Activated effector memory CD4-positive, alpha-beta T cell treated with anti-CD3 and anti-CD28 coated beads, Interleukin-2, amount 50 U/mL, for 16 hours (primary cell): ENCODE results near the gene ASIC4.

Experiments used
- DNase-seq: peaks from one replicate; pipeline ENCODE4 v3.0.0-alpha.2; 2020

The ASIC4 gene

DNA sequence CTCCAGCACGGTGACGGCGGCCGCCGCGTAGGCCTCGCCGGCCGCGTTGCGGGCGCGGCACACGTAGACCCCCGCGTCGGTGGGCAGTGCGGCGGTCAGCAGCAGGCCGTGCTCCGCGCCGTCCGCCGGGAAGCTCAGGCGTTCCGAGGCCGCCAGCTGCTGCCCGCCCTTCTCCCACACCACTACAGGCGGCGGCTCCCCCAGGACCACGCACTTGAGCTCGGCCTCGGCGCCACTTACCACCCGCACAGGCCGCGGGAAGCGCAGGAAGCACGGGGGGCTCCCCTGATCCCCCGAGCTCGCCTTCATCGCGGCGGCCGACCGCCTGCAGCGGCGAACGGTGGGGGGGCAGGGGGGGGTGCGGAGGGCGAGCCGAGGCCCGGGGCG lies 56.6 kb downstream of the ASIC4 start:
- no peak for DNase-seq

DNA sequence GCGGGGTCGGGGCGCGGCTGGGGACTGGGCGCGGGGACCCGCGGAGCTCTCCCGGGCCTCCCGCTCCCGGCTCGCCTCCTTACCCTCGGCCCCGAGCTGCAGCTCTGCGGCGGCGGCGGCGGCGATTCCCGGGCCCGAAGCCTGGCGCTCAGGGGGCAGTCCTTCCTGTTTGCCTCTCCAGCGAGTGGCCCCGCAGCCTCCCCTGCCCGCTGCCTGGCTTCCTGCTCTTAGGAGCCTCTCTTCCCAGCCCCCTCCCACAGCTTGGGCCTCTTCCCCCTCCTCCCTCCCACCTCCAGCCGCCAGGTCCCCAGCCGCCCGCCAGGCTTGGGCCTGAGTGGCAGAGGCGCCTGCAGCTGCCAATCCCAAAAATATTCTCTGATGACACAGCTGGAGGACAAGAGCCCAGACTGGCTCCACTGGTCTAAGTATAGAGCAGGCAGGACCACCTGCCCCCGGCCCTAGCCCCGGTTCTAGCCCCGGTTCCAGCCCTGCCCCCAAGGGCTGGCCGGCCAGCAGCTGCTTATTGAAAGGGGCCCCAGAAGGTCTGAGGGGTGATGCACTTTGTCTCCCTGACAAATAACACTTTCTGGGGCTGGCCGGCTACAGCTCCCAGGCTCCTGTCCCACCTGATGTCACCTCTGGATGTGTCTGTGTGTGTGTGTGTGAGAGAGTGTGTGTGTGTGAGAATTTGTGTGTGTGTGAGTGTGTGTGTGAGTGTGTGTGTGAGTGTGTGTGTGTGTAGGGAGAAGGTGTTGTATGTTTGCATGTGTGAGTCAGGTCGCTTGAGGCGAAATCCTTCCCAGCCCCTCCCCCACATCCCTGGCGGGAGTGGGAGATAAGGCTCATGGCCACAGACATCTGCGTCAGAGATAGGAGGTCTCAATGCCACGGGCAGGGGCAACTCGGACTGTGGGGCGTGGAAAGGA lies 57.3 kb downstream of the ASIC4 start, which contains the start of gene OBSL1:
Gene OBSL1, minus strand, starts transcription at position 229 of the 926 bp plus-strand sequence. CDS start 307 bp downstream, outside the sequence.
- no peak for DNase-seq

DNA sequence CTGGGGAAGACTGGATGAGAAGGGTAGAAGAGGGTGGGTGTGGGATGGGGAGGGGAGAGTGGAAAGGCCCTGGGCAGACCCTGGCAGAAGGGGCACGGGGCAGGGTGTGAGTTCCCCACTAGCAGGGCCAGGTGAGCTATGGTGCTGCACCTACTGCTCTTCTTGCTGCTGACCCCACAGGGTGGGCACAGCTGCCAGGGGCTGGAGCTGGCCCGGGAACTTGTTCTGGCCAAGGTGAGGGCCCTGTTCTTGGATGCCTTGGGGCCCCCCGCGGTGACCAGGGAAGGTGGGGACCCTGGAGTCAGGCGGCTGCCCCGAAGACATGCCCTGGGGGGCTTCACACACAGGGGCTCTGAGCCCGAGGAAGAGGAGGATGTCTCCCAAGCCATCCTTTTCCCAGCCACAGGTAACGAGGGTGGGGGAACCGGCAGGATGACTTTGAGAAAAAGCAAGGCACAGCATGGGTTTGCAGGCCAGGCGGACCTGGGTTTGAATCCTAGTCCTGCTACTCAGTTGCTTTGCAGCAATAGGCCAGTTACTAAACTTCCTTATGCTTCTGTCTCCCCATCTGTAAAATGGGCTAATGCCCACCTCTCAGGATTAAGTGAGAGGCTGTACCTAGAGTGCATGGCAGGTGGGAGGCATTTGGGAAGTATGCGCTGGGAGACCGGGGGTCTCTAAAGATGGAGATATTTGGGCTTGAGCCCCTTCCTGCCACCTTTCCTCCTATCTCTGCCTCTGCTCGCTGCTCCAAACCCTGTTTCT lies 58.1 kb downstream of the ASIC4 start, which contains the start of gene INHA:
Gene INHA, plus strand, starts transcription at position 74 of the 765 bp plus-strand sequence. Its CDS starts 65 bp downstream, at position 139.
- no peak for DNase-seq

- DNase-seq = no peak
Measured at GRCh38 chr2:219573166-219573565, 58.9 kb downstream of the ASIC4 start.

DNA sequence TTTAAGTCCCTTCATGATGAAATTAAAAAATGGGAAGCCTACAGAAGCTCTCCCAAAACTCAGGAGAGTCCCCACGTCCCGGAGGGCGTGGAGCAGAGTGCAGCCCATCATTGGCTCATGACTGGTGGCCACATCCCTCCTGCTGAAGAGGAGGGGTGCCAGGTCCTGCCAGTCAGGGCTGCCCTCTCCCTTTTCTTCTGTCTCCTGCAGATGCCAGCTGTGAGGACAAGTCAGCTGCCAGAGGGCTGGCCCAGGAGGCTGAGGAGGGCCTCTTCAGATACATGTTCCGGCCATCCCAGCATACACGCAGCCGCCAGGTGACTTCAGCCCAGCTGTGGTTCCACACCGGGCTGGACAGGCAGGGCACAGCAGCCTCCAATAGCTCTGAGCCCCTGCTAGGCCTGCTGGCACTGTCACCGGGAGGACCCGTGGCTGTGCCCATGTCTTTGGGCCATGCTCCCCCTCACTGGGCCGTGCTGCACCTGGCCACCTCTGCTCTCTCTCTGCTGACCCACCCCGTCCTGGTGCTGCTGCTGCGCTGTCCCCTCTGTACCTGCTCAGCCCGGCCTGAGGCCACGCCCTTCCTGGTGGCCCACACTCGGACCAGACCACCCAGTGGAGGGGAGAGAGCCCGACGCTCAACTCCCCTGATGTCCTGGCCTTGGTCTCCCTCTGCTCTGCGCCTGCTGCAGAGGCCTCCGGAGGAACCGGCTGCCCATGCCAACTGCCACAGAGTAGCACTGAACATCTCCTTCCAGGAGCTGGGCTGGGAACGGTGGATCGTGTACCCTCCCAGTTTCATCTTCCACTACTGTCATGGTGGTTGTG lies 60.4 kb downstream of the ASIC4 start:
- no peak for DNase-seq

- no peak for DNase-seq
Measured at GRCh38 chr2:219575566-219576504, 61.6 kb downstream of the ASIC4 start.

DNA sequence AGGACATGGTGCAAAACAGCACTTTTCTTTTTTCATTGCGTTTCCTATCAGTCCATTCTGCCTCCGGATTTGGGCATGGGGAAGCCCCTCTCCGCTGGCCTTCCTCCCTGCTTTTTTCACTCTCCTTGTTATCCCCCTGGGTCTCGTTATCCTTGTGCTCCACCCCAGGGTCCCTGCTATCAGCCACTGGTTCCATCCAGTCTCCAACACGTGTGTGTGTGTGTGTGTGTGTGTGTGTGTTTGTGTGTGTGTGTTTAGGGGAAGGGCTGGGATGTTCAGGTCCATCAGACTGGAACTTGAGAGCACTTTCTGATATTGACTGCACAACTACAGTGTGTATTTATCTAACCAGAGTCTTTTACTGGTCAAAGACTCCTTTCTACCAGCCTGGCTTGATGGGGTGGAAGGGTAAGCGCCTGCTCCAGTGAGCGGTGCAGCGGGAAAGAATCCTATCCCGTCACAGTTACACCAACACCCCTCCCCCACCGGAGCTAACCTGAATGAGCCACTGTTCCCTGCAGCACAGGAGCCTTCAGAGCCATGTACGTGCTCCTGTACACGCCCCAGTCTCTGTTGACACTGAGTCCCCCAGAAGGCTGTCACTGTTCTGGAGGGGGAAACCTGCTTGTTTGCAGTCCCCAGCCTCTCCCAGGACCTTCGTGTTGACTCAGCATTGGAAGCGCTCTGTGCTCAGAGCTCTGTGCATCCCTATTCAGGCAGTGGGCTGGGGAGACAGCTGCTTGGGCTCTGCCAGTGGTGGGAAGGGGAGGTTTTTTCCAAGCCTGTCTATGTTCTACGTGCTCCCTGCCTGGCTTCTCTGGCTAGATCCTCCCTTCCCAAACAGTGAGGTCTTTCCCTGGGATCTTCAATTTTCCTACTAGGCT lies 62.5 kb downstream of the ASIC4 start:
- no peak for DNase-seq

DNA sequence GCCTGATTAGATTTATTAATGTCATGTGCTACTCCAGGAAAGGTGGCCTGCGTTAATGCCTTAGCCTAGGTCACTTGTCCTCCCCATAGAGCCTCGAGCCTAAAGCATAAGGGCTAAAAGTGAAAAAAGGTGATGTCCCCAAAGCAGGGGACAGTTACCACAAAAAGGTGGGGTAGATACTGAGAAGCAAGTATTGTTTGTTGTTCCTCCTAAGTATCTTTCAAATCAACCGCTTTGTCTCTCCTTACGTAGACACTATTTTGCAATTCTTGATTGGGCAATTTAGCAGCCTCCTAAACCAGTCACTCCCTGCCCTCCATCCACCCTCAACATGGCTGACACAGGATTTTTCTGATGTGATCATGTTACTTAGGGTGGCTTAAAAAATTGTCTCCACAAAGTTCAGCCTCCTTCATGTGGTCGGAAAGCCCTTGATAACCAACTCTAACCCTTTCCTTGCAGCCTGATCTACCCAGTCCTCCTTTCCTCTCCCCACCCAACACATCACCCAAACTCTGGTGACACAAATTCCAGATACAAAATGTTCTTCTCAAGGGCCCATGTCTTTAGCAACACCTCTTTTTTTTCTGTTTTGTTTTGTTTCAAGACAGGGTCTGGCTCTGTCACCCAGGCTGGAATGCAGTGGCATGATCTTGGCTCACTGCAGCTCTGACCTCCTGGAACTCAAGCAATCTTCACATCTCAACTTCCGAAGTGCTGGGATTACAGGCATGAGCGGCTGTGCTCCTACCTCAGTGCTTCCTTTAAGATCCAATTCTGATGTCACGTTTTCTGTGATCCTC lies 64.7 kb downstream of the ASIC4 start:
- DNase-seq = no peak

- no peak for DNase-seq
Measured at GRCh38 chr2:219581346-219581745, 67.1 kb downstream of the ASIC4 start.
